H9 (cell line): ENCODE measurements around the gene RBFA. TPM values are rescaled to one million over a fixed set of nuclear protein-coding genes. Genes with fewer than 3 reads are reported as not detected.
"Not testable (repeated sequence)": the region's sequence is repeated elsewhere in the genome, so short reads cannot be mapped to it uniquely, and the experiment has no call there.

ENCODE experiments used
- DNase-seq: peaks from one replicate; pipeline ENCODE4 v3.0.0-alpha.2; 2017
- H2AFZ ChIP-seq: one replicate; pipeline ENCODE4 v1.6.1; 2013; ENCODE audit warnings: mild to moderate bottlenecking, low read length, control low read depth, moderate library complexity
- H2AK5ac ChIP-seq: 2 replicates; pipeline ENCODE4 v1.6.1; 2013; ENCODE audit warnings: low read length, control low read depth, mixed read lengths; ENCODE audit not compliant: insufficient read length
- H2BK120ac ChIP-seq: one replicate; pipeline ENCODE4 v1.6.1; 2013; ENCODE audit warnings: low read depth, mild to moderate bottlenecking, low read length, control low read depth, inconsistent platforms; ENCODE audit not compliant: poor library complexity, severe bottlenecking
- H2BK12ac ChIP-seq: 2 replicates; pipeline ENCODE4 v1.6.1; 2013; ENCODE audit warnings: low read length, control low read depth, mixed read lengths, low read depth; ENCODE audit not compliant: insufficient read length
- H2BK15ac ChIP-seq: 2 replicates; pipeline ENCODE4 v1.6.1; 2013; ENCODE audit warnings: low read depth, low read length, control low read depth
- H2BK20ac ChIP-seq: one replicate; pipeline ENCODE4 v1.6.1; 2013; ENCODE audit warnings: low read depth, mild to moderate bottlenecking, low read length, control low read depth, inconsistent platforms; ENCODE audit not compliant: poor library complexity, severe bottlenecking
- H2BK5ac ChIP-seq: 2 replicates; pipeline ENCODE4 v1.6.1; 2013; ENCODE audit warnings: low read length, control low read depth, mixed read lengths; ENCODE audit not compliant: insufficient read length
- H3K14ac ChIP-seq: 2 replicates; pipeline ENCODE4 v1.6.1; 2013; ENCODE audit warnings: low read length, control low read depth; ENCODE audit not compliant: insufficient read depth
- H3K18ac ChIP-seq: 2 replicates; pipeline ENCODE4 v1.6.1; 2013; ENCODE audit warnings: low read depth, mild to moderate bottlenecking, mixed read lengths, low read length, control low read depth; ENCODE audit not compliant: insufficient read length
- H3K23ac ChIP-seq: 2 replicates; pipeline ENCODE4 v1.6.1; 2013; ENCODE audit warnings: low read length, control low read depth, mixed read lengths, low read depth; ENCODE audit not compliant: insufficient read length
- H3K23me2 ChIP-seq: 2 replicates; pipeline ENCODE4 v1.6.1; 2013; ENCODE audit warnings: low read depth, mild to moderate bottlenecking, mixed read lengths, low read length, control low read depth; ENCODE audit not compliant: insufficient read length, poor library complexity, severe bottlenecking
- H3K27ac ChIP-seq: 2 replicates; pipeline ENCODE4 v1.5.1; 2013; ENCODE audit warnings: low read length, control low read depth, mixed read lengths, low read depth; ENCODE audit not compliant: insufficient read length
- H3K27me3 ChIP-seq: 2 replicates; pipeline ENCODE4 v1.6.1; 2013; ENCODE audit warnings: low read length, control low read depth, inconsistent platforms; ENCODE audit not compliant: insufficient read depth
- H3K4ac ChIP-seq: 2 replicates; pipeline ENCODE4 v1.6.1; 2013; ENCODE audit warnings: low read depth, mild to moderate bottlenecking, control low read depth, inconsistent platforms, low read length, moderate library complexity
- H3K4me1 ChIP-seq: 2 replicates; pipeline ENCODE4 v1.6.1; 2013; ENCODE audit warnings: low read length, control low read depth, inconsistent platforms; ENCODE audit not compliant: insufficient read depth
- H3K4me2 ChIP-seq: 2 replicates; pipeline ENCODE4 v1.6.1; 2013; ENCODE audit warnings: low read length, control low read depth, mixed read lengths; ENCODE audit not compliant: insufficient read length, insufficient read depth
- H3K56ac ChIP-seq: 2 replicates; pipeline ENCODE4 v1.6.1; 2013; ENCODE audit warnings: low read depth, mild to moderate bottlenecking, mixed read lengths, low read length, control low read depth; ENCODE audit not compliant: insufficient read length
- H3K79me1 ChIP-seq: 2 replicates; pipeline ENCODE4 v1.6.1; 2013; ENCODE audit warnings: low read depth, mild to moderate bottlenecking, moderate library complexity, low read length, control low read depth, inconsistent platforms; ENCODE audit not compliant: insufficient read depth, poor library complexity, severe bottlenecking
- H3K79me2 ChIP-seq: 2 replicates; pipeline ENCODE4 v1.6.1; 2013; ENCODE audit warnings: low read length, control low read depth, inconsistent platforms; ENCODE audit not compliant: insufficient read depth
- H3K9ac ChIP-seq: 2 replicates; pipeline ENCODE4 v1.6.1; 2013; ENCODE audit warnings: low read length, control low read depth, mixed read lengths; ENCODE audit not compliant: insufficient read length; ENCODE audit errors: extremely low read depth
- H3K9me3 ChIP-seq: one replicate; pipeline ENCODE4 v1.6.1; 2013; ENCODE audit warnings: low read depth, low read length, inconsistent platforms; ENCODE audit not compliant: control insufficient read depth
- H3T11ph ChIP-seq: one replicate; pipeline ENCODE4 v1.6.1; 2013; ENCODE audit warnings: mild to moderate bottlenecking, low read length, control low read depth, inconsistent platforms
- H4K20me1 ChIP-seq: one replicate; pipeline ENCODE4 v1.6.1; 2013; ENCODE audit not compliant: control insufficient read depth, insufficient read length, insufficient read depth
- H4K5ac ChIP-seq: 2 replicates; pipeline ENCODE4 v1.6.1; 2013; ENCODE audit warnings: low read depth, mild to moderate bottlenecking, mixed read lengths, low read length, control low read depth; ENCODE audit not compliant: insufficient read length
- H4K8ac ChIP-seq: replicated peaks from 2 replicates; pipeline ENCODE4 v1.6.1; 2013; ENCODE audit warnings: low read length, control low read depth, mixed read lengths, low read depth; ENCODE audit not compliant: insufficient read length
- H4K91ac ChIP-seq: 2 replicates; pipeline ENCODE4 v1.6.1; 2013; ENCODE audit warnings: low read depth, mild to moderate bottlenecking, moderate library complexity, mixed read lengths, low read length, control low read depth; ENCODE audit not compliant: insufficient read length
- H3K27ac Mint-ChIP-seq, 3 experiments: 2 replicates in 2 of 3; 3 replicates in 1 of 3; pipeline ENCODE4 v1.8.0; 2020 to 2021; ENCODE audit warnings: mixed read lengths in 3 of 3, mild to moderate bottlenecking in 1 of 3, moderate library complexity in 1 of 3
- H3K27me3 Mint-ChIP-seq: 2 replicates; pipeline ENCODE4 v1.8.0; 2021; ENCODE audit warnings: low read depth, mild to moderate bottlenecking, moderate library complexity, mixed read lengths
- H3K36me3 Mint-ChIP-seq, 3 experiments: 2 replicates in 2 of 3; 3 replicates in 1 of 3; pipeline ENCODE4 v1.8.0; 2020 to 2021; ENCODE audit warnings: low read depth in 3 of 3, mixed read lengths in 3 of 3; ENCODE audit not compliant: insufficient read depth in 1 of 3
- H3K4me1 Mint-ChIP-seq, 2 experiments: 2 replicates each; pipeline ENCODE4 v1.8.0; 2020; ENCODE audit warnings: mixed read lengths in 2 of 2
- H3K4me3 Mint-ChIP-seq, 2 experiments: 2 replicates in 1 of 2; 3 replicates in 1 of 2; pipeline ENCODE4 v1.8.0; 2020 to 2021; ENCODE audit warnings: mild to moderate bottlenecking in 2 of 2, mixed read lengths in 2 of 2, moderate library complexity in 1 of 2
- H3K9me3 Mint-ChIP-seq, 2 experiments: 2 replicates in 1 of 2; 3 replicates in 1 of 2; pipeline ENCODE4 v1.8.0; 2020; ENCODE audit warnings: mild to moderate bottlenecking in 2 of 2, mixed read lengths in 2 of 2, moderate library complexity in 1 of 2
- WGBS: extraction: QIAGEN DNeasy Blood & Tissue Kit; methylation state at CpG from one replicate; pipeline ENCODE4 v1.1.7; 2013; ENCODE audit warnings: missing lambda C conversion rate, low lambda C conversion rate, mixed read lengths; ENCODE audit not compliant: insufficient read length; ENCODE audit errors: extremely low coverage; 5-methylcytosine and 5-hydroxymethylcytosine counted together
- total RNA-seq: library from RNA; stranded (reverse); gene quantifications from 2 replicates; pipeline ENCODE4 v1.2.1, GENCODE V29; 2021
- TF ChIP-seq, protein P1 (sequence below): fragments of 200-600 bp; sonication (generic); conservative IDR thresholded peaks from 3 replicates; pipeline ENCODE4 v1.8.0; 2021; ENCODE audit warnings: antibody characterized with exemption, mild to moderate bottlenecking

Gene RBFA
- total RNA-seq, 1 experiment from 2014 or later = 42.5 TPM

DNA sequence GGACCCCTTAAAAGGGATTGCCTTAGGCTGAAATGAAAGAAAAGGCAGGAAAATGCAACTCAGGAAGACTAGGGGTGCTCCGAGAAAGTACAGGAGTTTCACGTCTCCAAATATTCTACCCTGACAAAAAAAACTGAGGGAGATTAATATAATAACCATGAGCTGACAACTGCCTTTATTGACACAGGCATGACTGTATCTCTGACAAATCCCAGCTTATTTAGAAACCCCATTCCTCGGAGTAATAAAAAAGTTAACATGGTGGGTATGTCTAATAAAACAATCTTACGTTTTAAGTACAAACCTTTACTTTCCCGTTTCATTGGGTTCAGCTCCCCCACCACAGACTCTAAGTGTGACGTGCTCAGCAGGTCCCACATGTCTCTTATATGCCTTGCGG is 7.9 kb upstream of the RBFA start:
- Histone ChIP-seq H3K79me2 (no peaks in the 10 kb centered on the region), H2BK15ac (no peak overlapping the region), H3K4ac (no peak overlapping the region), H3K23ac (no peak overlapping the region), H3K14ac (no peak overlapping the region), H2BK5ac (no peak overlapping the region), H4K8ac (no peak overlapping the region), H3K9me3 (peaks cover 40% of the 10 kb centered on the region), H2AK5ac (no peak overlapping the region), H3T11ph (no peak overlapping the region), H3K18ac (no peak overlapping the region), H3K27ac (no peak overlapping the region), H4K5ac (no peak overlapping the region), H2BK20ac (no peak overlapping the region), H3K4me2 (no peak overlapping the region), H3K56ac (no peak overlapping the region), H3K23me2 (no peaks in the 10 kb centered on the region), H2BK120ac (no peak overlapping the region), H3K27me3 (no peaks in the 10 kb centered on the region), H3K4me1 (no peaks in the 10 kb centered on the region), H3K79me1 (no peaks in the 10 kb centered on the region), H4K20me1 (no peaks in the 10 kb centered on the region), H3K9ac (no peak overlapping the region), H4K91ac (no peak overlapping the region), H2BK12ac (no peak overlapping the region), H2AFZ (no peak overlapping the region)
- no CpG with 5 or more reads among the region's 7 CpGs for WGBS
- Mint-ChIP-seq H3K4me1 (peaks cover 0 to 4% of the 10 kb centered on the region in 2 experiments; a peak in 1 of 4 replicates), H3K9me3 (peaks cover 50 to 56% of the 10 kb centered on the region in 2 experiments), H3K27me3 (peaks cover 4% of the 10 kb centered on the region), H3K4me3 (no peak overlapping the region), H3K27ac (no peak overlapping the region), H3K36me3 (peaks cover 15 to 48% (median 44%) of the 10 kb centered on the region in 3 experiments)
- DNase-seq = no peak
- TF ChIP-seq, protein P1, sequence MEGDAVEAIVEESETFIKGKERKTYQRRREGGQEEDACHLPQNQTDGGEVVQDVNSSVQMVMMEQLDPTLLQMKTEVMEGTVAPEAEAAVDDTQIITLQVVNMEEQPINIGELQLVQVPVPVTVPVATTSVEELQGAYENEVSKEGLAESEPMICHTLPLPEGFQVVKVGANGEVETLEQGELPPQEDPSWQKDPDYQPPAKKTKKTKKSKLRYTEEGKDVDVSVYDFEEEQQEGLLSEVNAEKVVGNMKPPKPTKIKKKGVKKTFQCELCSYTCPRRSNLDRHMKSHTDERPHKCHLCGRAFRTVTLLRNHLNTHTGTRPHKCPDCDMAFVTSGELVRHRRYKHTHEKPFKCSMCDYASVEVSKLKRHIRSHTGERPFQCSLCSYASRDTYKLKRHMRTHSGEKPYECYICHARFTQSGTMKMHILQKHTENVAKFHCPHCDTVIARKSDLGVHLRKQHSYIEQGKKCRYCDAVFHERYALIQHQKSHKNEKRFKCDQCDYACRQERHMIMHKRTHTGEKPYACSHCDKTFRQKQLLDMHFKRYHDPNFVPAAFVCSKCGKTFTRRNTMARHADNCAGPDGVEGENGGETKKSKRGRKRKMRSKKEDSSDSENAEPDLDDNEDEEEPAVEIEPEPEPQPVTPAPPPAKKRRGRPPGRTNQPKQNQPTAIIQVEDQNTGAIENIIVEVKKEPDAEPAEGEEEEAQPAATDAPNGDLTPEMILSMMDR = no peak

DNA sequence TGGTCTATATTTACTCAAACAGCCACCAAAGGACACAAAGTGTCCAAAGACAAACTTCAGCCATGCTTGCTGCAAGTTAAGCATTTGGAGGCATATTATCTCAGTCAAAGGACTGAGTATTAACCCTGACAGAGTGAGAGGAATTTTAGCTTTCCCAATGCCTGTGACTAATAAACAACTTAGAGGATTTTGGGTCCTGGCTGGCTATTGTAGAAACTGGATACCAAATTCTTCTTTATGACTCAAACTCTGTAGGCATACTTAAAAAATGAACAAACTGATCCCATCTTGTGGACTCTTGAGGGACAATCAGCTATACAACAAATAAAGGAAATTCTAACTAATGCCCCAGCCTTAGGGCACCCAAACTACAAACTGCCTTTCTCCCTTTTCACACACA is 6.5 kb upstream of the RBFA start:
- not testable (repeated sequence) for H3K56ac ChIP-seq, H4K8ac ChIP-seq, H3K27me3 Mint-ChIP-seq, H2BK5ac ChIP-seq, H2BK120ac ChIP-seq, H3K27ac ChIP-seq, H3K23ac ChIP-seq, H2AK5ac ChIP-seq, H3K4me2 ChIP-seq, H3K4ac ChIP-seq, H2BK12ac ChIP-seq, H2BK15ac ChIP-seq, H3K79me2 ChIP-seq, DNase-seq, H3K4me3 Mint-ChIP-seq, H3K14ac ChIP-seq, H2AFZ ChIP-seq, H3K27ac Mint-ChIP-seq, H2BK20ac ChIP-seq, H4K91ac ChIP-seq, H3K4me1 ChIP-seq, H3K23me2 ChIP-seq, H3K79me1 ChIP-seq, H3K18ac ChIP-seq, H3K9ac ChIP-seq, H3T11ph ChIP-seq, H4K20me1 ChIP-seq, H3K27me3 ChIP-seq, H4K5ac ChIP-seq
- Mint-ChIP-seq H3K4me1 (peaks cover 6 to 11% of the 10 kb centered on the region in 2 experiments), H3K9me3 (peaks cover 36 to 42% of the 10 kb centered on the region in 2 experiments), H3K36me3 (peaks cover 15 to 34% (median 32%) of the 10 kb centered on the region in 3 experiments)
- H3K9me3 ChIP-seq = peaks cover 26% of the 10 kb centered on the region
